Effector memory CD4-positive, alpha-beta T cell (primary cell): ENCODE data around the gene ZG16.
"Not testable (repeated sequence)": the region's sequence is repeated elsewhere in the genome, so short reads cannot be mapped to it uniquely, and the experiment has no call there.

ENCODE experiments used
- DNase-seq, 3 donors: peaks; one replicate each; pipeline ENCODE4 v3.0.0-alpha.2; 2020
- H3K27ac ChIP-seq: 2 replicates; pipeline ENCODE4 v1.7.0; 2013; ENCODE audit warnings: mild to moderate bottlenecking, low read length, moderate library complexity; ENCODE audit not compliant: insufficient read depth, poor library complexity, severe bottlenecking
- H3K27me3 ChIP-seq: replicated peaks from 2 replicates; pipeline ENCODE4 v1.7.0; 2013; ENCODE audit warnings: mild to moderate bottlenecking, low read length; ENCODE audit not compliant: insufficient read depth, control insufficient read depth, poor library complexity, severe bottlenecking
- H3K36me3 ChIP-seq: 2 replicates; pipeline ENCODE4 v1.7.0; 2013; ENCODE audit warnings: mild to moderate bottlenecking, low read length, moderate library complexity; ENCODE audit not compliant: control insufficient read depth, insufficient read depth
- H3K4me1 ChIP-seq: 2 replicates; pipeline ENCODE4 v1.7.0; 2013; ENCODE audit warnings: low read length, mild to moderate bottlenecking; ENCODE audit not compliant: control insufficient read depth, insufficient read depth, poor library complexity, severe bottlenecking
- H3K4me3 ChIP-seq: 2 replicates; pipeline ENCODE4 v1.7.0; 2013; ENCODE audit warnings: low read length, low read depth, mild to moderate bottlenecking; ENCODE audit not compliant: insufficient read depth, poor library complexity, severe bottlenecking
- H3K9me3 ChIP-seq: 2 replicates; pipeline ENCODE4 v1.7.0; 2013; ENCODE audit warnings: mild to moderate bottlenecking, low read length, moderate library complexity; ENCODE audit not compliant: control insufficient read depth

The ZG16 gene

DNA sequence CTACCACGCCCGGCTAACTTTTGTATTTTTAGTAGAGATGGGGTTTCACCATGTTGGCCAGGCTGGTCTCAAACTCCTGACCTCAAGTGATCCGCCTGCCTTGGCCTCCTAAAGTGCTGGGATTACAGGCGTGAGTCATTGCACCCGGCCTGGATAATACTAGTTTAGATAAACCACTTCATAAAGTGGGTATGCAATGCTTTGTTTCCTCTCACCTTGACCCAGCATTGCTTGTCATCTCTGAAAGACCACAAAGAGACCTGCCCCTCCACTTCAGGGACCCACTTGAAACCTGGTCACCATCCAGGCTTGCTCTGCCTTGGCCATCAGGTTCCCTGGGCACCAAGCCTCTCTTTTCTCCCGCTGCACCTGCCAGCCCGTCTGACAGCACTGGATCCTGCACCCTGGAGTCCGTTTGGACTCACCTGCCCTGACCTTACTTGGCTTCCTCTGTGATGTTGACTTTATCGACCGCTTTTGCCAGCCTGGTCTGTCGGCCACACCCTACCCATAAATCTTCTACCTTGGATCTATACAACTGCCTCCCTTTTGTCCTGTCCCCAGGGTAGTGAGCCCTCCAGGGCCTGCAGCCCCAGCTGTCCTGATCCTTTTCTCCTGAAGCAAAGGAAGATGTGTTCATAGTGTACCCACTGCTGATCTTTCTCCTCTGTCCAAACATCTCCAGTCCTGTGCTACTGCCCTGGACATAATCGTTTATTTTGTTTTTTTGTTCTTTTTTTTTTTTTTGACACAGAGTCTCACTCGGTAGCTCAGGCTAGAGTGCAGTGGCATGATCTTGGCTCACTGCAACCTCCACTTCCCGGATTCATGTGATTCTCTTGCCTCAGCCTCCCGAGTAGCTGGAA, 12.7 kb upstream of the ZG16 start:
- Histone ChIP-seq H3K4me3 (no peak overlapping the region), H3K36me3 (no peaks in the 10 kb centered on the region), H3K4me1 (no peaks in the 10 kb centered on the region), H3K27ac (no peak overlapping the region), H3K27me3 (no peaks in the 10 kb centered on the region), H3K9me3 (no peaks in the 10 kb centered on the region)
- DNase-seq, result no peak

DNA sequence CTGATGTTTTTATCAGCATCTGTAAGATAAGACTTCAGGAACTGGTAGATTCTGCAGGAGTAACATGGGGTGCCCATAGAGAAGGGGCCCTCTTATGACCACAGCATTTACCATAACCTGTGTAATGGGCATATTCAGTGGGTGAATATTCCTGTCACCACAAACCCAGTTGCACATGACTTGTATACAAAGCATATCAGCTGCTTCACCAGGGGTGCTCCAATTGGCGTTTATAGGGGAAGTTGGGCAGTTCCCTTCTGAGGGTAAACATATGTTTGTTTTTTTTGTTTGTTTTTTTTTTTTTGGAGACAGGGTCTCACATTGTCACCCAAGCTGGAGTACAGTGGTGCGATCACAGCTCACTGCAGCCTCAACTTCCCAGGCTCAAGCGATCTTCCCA, 11.5 kb upstream of the ZG16 start:
- DNase-seq, result no peak
- H3K4me3 ChIP-seq, result no peak overlapping the region
- no peaks in the 10 kb centered on the region for H3K36me3 ChIP-seq
- H3K27me3 ChIP-seq, result no peaks in the 10 kb centered on the region
- no peaks in the 10 kb centered on the region for H3K9me3 ChIP-seq
- H3K4me1 ChIP-seq, result no peaks in the 10 kb centered on the region
- H3K27ac ChIP-seq, result no peak overlapping the region

DNA sequence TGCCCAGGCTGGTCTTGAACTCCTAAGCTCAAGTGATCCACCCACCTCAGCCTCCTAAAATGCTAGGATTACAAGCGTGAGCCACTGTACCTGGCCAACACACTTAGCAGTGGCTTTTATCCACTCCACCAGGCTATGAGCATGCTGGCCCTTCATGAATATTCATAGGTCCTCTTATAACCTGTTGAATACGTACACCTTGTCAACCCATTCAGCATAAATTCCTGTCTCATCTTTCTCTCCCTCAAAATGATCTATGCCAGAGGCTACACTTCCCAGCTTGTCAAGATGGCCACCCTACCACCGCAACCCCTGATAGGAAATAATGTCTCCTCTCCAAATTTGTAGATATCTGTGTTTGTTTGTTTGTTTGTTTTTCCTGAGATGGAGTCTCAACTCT, 11.0 kb upstream of the ZG16 start:
- no peaks in the 10 kb centered on the region for H3K36me3 ChIP-seq
- no peak overlapping the region for H3K4me3 ChIP-seq
- H3K27me3 ChIP-seq, result no peaks in the 10 kb centered on the region
- DNase-seq, result no peak
- no peaks in the 10 kb centered on the region for H3K9me3 ChIP-seq
- no peaks in the 10 kb centered on the region for H3K4me1 ChIP-seq
- H3K27ac ChIP-seq, result no peak overlapping the region

DNA sequence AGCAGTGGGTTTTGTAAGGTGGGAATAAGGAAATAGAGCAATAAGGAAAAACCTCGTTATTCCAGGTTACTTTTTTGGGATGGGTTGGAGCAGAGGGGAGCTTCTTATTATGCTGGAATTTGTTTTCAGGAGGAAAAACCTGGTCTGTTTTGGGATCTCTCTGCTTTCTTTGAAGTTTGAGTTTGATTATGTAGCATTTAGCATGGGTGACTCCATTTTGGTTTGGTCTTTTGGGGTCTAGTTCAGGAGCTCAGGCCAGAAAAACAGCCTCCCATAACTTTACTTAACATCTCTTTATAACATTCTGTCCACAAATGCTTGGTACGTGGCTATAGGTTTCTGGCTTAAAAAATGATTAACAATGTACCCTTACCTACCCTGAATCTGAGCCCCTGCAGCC, 8.5 kb upstream of the ZG16 start:
- no peaks in the 10 kb centered on the region for H3K27me3 ChIP-seq
- no peaks in the 10 kb centered on the region for H3K36me3 ChIP-seq
- H3K4me1 ChIP-seq, result no peaks in the 10 kb centered on the region
- no peak overlapping the region for H3K27ac ChIP-seq
- H3K9me3 ChIP-seq, result no peaks in the 10 kb centered on the region
- DNase-seq, result no peak
- H3K4me3 ChIP-seq, result no peak overlapping the region

DNA sequence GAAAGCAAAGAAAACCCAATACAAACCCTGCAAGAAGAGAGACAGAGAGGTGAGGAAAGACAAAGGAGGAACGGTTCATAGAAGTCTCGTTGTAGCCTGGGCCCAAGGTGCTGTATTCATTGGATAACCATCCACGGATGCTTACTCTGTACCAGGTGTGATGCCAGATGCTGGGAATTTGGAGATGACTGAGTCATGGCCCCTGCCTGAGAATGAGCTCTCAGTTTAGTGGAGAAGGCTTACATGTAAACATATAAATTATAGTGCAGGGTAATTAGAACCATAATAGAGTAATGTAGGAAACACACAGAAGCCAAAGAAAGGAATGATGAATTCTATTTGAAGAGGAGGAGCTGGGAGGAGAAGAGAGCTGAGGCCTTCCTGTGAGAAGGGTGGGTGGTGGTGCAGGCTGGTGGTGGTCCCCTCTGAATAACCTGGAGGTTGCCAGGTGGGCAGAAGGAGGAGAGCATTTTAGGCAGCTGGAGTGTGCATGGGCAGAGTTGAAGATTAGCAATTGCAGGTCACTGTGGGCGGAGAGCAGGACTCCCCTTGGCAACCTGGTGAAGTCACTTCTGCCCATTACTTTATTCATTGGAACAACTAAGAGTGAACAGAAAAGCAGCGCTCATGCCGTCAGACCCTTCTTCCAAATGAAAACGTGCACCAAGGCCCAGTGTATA, 7.7 kb upstream of the ZG16 start:
- H3K27ac ChIP-seq, result no peak overlapping the region
- H3K4me1 ChIP-seq, result no peaks in the 10 kb centered on the region
- no peaks in the 10 kb centered on the region for H3K9me3 ChIP-seq
- H3K27me3 ChIP-seq, result no peaks in the 10 kb centered on the region
- H3K36me3 ChIP-seq, result no peaks in the 10 kb centered on the region
- DNase-seq, result no peak
- H3K4me3 ChIP-seq, result no peak overlapping the region

DNA sequence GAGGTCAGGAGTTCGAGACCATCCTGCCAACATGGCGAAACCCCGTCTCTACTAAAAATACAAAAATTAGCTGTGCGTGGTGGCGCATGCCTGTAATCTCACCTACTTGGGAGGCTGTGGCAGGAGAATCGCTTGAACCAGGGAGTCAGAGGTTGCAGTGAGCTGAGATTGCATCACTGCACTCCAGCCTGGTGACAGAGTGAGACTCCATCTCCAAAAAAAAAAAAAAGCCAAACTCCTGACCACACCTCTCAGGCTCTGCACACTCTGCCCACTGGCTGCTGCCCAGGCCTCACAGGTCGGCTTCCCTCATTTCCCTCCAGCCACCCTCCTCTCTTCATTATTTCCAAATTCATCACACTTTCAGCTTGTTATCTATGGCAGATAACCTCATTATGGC, 5.7 kb upstream of the ZG16 start:
- not testable (repeated sequence) for H3K27ac ChIP-seq, H3K27me3 ChIP-seq, H3K9me3 ChIP-seq, DNase-seq, H3K4me1 ChIP-seq, H3K4me3 ChIP-seq, H3K36me3 ChIP-seq

DNA sequence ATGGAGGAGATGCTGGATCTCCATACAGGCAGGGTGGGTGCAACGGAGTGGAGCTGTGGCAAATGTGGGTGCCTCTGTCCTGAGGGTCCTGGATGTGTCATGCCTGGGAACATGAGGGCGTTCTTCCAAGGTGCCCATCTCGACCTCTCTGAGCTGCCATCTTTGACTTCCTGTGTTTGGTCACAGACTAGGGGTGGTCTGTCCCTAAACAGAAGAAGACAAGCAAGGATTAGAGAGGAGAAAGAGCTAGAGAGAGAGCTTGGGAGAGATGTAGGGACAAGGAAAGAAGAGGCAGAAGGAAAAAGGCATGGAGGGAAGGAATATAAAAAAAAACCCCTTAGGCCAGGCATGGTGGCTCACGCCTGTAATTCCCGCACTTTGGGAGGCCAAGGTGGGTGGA, 3.3 kb upstream of the ZG16 start:
- DNase-seq, result no peak
- H3K9me3 ChIP-seq, result no peaks in the 10 kb centered on the region
- no peak overlapping the region for H3K4me3 ChIP-seq
- no peaks in the 10 kb centered on the region for H3K4me1 ChIP-seq
- no peaks in the 10 kb centered on the region for H3K27me3 ChIP-seq
- H3K27ac ChIP-seq, result no peak overlapping the region
- H3K36me3 ChIP-seq, result no peaks in the 10 kb centered on the region

DNA sequence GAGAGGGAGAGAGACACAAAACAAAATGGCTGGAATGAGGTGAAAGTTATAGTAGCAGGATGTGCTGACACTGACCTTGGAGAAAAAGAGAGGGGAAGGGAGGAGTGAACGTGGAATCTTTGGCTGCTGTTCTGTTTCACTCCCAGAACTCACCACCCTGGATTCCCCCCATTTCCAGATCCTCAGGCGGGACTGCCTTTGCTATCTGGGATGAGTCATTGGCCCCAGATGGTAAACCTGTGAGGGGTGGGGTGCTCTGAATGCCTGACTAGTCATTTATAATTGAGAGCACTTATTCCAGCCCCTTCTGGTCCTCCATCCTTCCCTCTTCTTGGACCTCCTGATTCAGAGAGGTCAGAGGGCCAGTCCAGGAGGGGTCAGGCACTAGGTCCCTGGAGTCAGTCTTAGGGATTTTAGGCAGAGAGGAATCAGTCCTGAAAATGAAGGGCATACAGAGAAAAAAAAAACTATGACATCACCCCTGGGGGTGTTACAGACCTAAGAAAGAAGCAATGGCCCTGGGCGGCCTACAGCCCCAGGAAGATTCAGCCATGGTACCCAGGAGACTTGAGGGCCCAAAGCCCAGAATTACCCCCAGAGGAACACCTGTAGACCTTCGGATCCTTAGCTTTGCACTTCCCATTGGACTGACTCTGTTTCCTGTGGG, 2.2 kb upstream of the ZG16 start:
- no peak for DNase-seq
- H3K36me3 ChIP-seq, result no peaks in the 10 kb centered on the region
- no peaks in the 10 kb centered on the region for H3K4me1 ChIP-seq
- H3K27ac ChIP-seq, result no peak overlapping the region
- no peak overlapping the region for H3K4me3 ChIP-seq
- no peaks in the 10 kb centered on the region for H3K27me3 ChIP-seq
- no peaks in the 10 kb centered on the region for H3K9me3 ChIP-seq

DNA sequence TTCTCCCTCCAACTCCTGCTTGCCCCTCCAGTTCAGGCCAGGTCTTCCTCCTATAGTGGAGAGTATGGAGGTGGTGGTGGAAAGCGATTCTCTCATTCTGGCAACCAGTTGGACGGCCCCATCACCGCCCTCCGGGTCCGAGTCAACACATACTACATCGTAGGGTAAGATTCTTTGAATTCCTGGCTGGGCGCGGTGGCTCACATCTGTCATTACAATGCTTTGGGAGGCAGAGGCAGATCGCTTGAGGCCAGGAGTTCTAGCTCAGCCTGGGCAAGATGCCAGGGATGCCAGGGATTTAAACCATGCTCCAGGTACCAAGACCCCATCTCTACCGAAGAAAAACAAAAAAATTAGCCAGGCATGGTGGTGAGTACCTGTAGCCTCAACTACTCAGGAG, 1.4 kb downstream of the ZG16 start:
- Histone ChIP-seq H3K36me3 (no peaks in the 10 kb centered on the region), H3K9me3 (no peaks in the 10 kb centered on the region), H3K27me3 (no peaks in the 10 kb centered on the region), H3K4me1 (no peaks in the 10 kb centered on the region), H3K4me3 (no peak overlapping the region), H3K27ac (no peak overlapping the region)
- no peak for DNase-seq
